ENCODE measurements around the gene PDE1C. TPM values are rescaled to one million over a fixed set of nuclear protein-coding genes. Genes with fewer than 3 reads are reported as not detected.

PDE1C gene
- total RNA-seq, 2 donors from 2014 or later: 2.1 to 4.0 TPM

- intact Hi-C loops (cut with DNase I, micrococcal nuclease): no loop called here
- DNase-seq (no peak), ATAC-seq (no peak)
Observed at GRCh38 chr7:31825576-31825975, 244.6 kb downstream of the PDE1C start.

GRCh38 chr7:31819031-31819430 is 251.2 kb downstream of the PDE1C start:
- ATAC-seq (no peak), DNase-seq (no peak)
- intact Hi-C loops (cut with DNase I, micrococcal nuclease): no loop called here

- no peak for ATAC-seq
- DNase-seq: no peak
- intact Hi-C loops (cut with DNase I, micrococcal nuclease): no loop called here
Observed at GRCh38 chr7:31816810-31817209, 253.4 kb downstream of the PDE1C start.

- no peak for DNase-seq
- intact Hi-C loops (cut with DNase I, micrococcal nuclease): no loop called here
- ATAC-seq: no peak
Observed at GRCh38 chr7:31815796-31816195, 254.4 kb downstream of the PDE1C start.

- intact Hi-C loops (cut with DNase I, micrococcal nuclease): no loop called here
- DNase-seq (no peak), ATAC-seq (no peak)
Observed at GRCh38 chr7:31814187-31814586, 256.0 kb downstream of the PDE1C start.

- ATAC-seq: peak; percentile 42
- intact Hi-C loops (cut with DNase I, micrococcal nuclease): no loop called here
- peak in 1 of 2 donors; percentile 19 for DNase-seq
Observed at GRCh38 chr7:31811650-31812461, 258.4 kb downstream of the PDE1C start.

- intact Hi-C loops (cut with DNase I, micrococcal nuclease): no loop called here
- ATAC-seq (no peak), DNase-seq (no peak)
Observed at GRCh38 chr7:31805209-31805818, 264.9 kb downstream of the PDE1C start.

- ATAC-seq: no peak
- intact Hi-C loops (cut with DNase I, micrococcal nuclease): no loop called here
- no peak for DNase-seq
Observed at GRCh38 chr7:31796375-31796774, 273.8 kb downstream of the PDE1C start.

GRCh38 chr7:31794851-31795344 is 275.3 kb downstream of the PDE1C start:
- intact Hi-C loops (cut with DNase I, micrococcal nuclease): no loop called here
- DNase-seq (no peak), ATAC-seq (no peak)

GRCh38 chr7:31791881-31792280 is 278.3 kb downstream of the PDE1C start:
- ATAC-seq: no peak
- no peak for DNase-seq
- intact Hi-C loops (cut with DNase I, micrococcal nuclease): no loop called here

GRCh38 chr7:31788883-31789680 is 281.1 kb downstream of the PDE1C start:
- no peak for DNase-seq
- intact Hi-C loops (cut with DNase I, micrococcal nuclease): no loop called here
- ATAC-seq: no peak

GRCh38 chr7:31788445-31788844 is 281.8 kb downstream of the PDE1C start:
- no peak for DNase-seq
- intact Hi-C loops (cut with DNase I, micrococcal nuclease): no loop called here
- ATAC-seq: no peak

- intact Hi-C loops (cut with DNase I, micrococcal nuclease): no loop called here
- no peak for DNase-seq
- ATAC-seq: no peak
Observed at GRCh38 chr7:31786326-31786725, 283.9 kb downstream of the PDE1C start.

- ATAC-seq (no peak), DNase-seq (no peak)
- intact Hi-C loops (cut with DNase I, micrococcal nuclease): no loop called here
Observed at GRCh38 chr7:31785101-31785500, 285.1 kb downstream of the PDE1C start.

GRCh38 chr7:31783221-31783620 is 287.0 kb downstream of the PDE1C start:
- ATAC-seq (no peak), DNase-seq (no peak)
- intact Hi-C loops (cut with DNase I, micrococcal nuclease): no loop called here

GRCh38 chr7:31782411-31782991 is 287.7 kb downstream of the PDE1C start:
- intact Hi-C loops (cut with DNase I, micrococcal nuclease): no loop called here
- DNase-seq (peak in 1 of 2 donors; percentile 4), ATAC-seq (peak; percentile 68)

- no peak for ATAC-seq
- intact Hi-C loops (cut with DNase I, micrococcal nuclease): no loop called here
- DNase-seq: no peak
Observed at GRCh38 chr7:31778296-31778695, 291.9 kb downstream of the PDE1C start.

GRCh38 chr7:31776616-31777015 is 293.6 kb downstream of the PDE1C start:
- ATAC-seq (no peak), DNase-seq (no peak)
- intact Hi-C loops (cut with DNase I, micrococcal nuclease): no loop called here

- ATAC-seq (no peak), DNase-seq (no peak)
- intact Hi-C loops (cut with DNase I, micrococcal nuclease): no loop called here
Observed at GRCh38 chr7:31775556-31775955, 294.7 kb downstream of the PDE1C start.

Data from left colon (tissue), 2 donors.